Endodermal cell (in vitro differentiated cells): ENCODE measurements around the gene SRPRA. TPM values are rescaled to one million over a fixed set of nuclear protein-coding genes. Genes with fewer than 3 reads are reported as not detected.

ENCODE experiments used
- DNase-seq: peaks from one replicate; pipeline ENCODE4 v3.0.0-alpha.2; 2017
- H3K27ac ChIP-seq: 2 replicates; pipeline ENCODE4 v1.5.1; 2013; ENCODE audit warnings: mild to moderate bottlenecking, low read depth, low read length, moderate library complexity
- H3K27me3 ChIP-seq: 2 replicates; pipeline ENCODE4 v1.6.1; 2013; ENCODE audit warnings: mild to moderate bottlenecking, low read length, moderate library complexity; ENCODE audit not compliant: insufficient read depth, control insufficient read depth, poor library complexity, severe bottlenecking
- H3K36me3 ChIP-seq: 2 replicates; pipeline ENCODE4 v1.7.0; 2013; ENCODE audit warnings: mild to moderate bottlenecking, low read length, moderate library complexity; ENCODE audit not compliant: control insufficient read depth, insufficient read depth
- H3K4me1 ChIP-seq: one replicate; pipeline ENCODE4 v1.7.0; 2013; ENCODE audit warnings: low read length; ENCODE audit not compliant: control insufficient read depth, insufficient read depth
- H3K4me3 ChIP-seq: 2 replicates; pipeline ENCODE4 v1.5.1; 2013; ENCODE audit warnings: mild to moderate bottlenecking, low read length, moderate library complexity
- H3K9ac ChIP-seq: 2 replicates; pipeline ENCODE4 v1.6.1; 2013; ENCODE audit warnings: mild to moderate bottlenecking, low read length, moderate library complexity; ENCODE audit not compliant: poor library complexity, severe bottlenecking; ENCODE audit errors: extremely low read depth
- H3K9me3 ChIP-seq: 2 replicates; pipeline ENCODE4 v1.6.1; 2013; ENCODE audit warnings: mild to moderate bottlenecking, low read length, moderate library complexity; ENCODE audit not compliant: control insufficient read depth
- H3K27ac Mint-ChIP-seq: 2 replicates; pipeline ENCODE4 v1.8.0; 2020; ENCODE audit warnings: mixed read lengths
- H3K27me3 Mint-ChIP-seq: 2 replicates; pipeline ENCODE4 v1.8.0; 2021; ENCODE audit warnings: mild to moderate bottlenecking, mixed read lengths; ENCODE audit not compliant: insufficient read depth
- H3K36me3 Mint-ChIP-seq: 2 replicates; pipeline ENCODE4 v1.8.0; 2020; ENCODE audit warnings: low read depth, mixed read lengths
- H3K4me1 Mint-ChIP-seq: 2 replicates; pipeline ENCODE4 v1.8.0; 2020; ENCODE audit warnings: mixed read lengths
- H3K4me3 Mint-ChIP-seq: 2 replicates; pipeline ENCODE4 v1.8.0; 2020; ENCODE audit warnings: mild to moderate bottlenecking, moderate library complexity, mixed read lengths
- H3K9me3 Mint-ChIP-seq: 2 replicates; pipeline ENCODE4 v1.8.0; 2020; ENCODE audit warnings: mild to moderate bottlenecking, mixed read lengths
- WGBS, 2 experiments: methylation state at CpG; one replicate each; pipeline versions ENCODE4 v1.1.5 to v1.1.7; 2013; ENCODE audit warnings: missing lambda C conversion rate in 2 of 2, mixed read lengths in 1 of 2; ENCODE audit not compliant: insufficient coverage in 1 of 2, insufficient read length in 1 of 2; 5-methylcytosine and 5-hydroxymethylcytosine counted together
- total RNA-seq, 2 donors: library from RNA; stranded (reverse); fragmentation: NEBNext Ultra II Directional in 1 of 2; extraction: Animal tissue kit (Norgen Biotek cat#: 25700) in 1 of 2; gene quantifications; 2 replicates in 1 of 2; 3 replicates in 1 of 2; pipeline ENCODE4 v1.2.1, GENCODE V29; 2021
- TF ChIP-seq, protein P1 (sequence below): fragments of 200-600 bp; sonication (generic); conservative IDR thresholded peaks from 2 replicates; pipeline ENCODE4 v1.5.0; 2021; ENCODE audit warnings: antibody characterized with exemption, mild to moderate bottlenecking

The SRPRA gene
- total RNA-seq, 2 donors from 2014 or later, result 68.4 to 79.2 TPM

DNA sequence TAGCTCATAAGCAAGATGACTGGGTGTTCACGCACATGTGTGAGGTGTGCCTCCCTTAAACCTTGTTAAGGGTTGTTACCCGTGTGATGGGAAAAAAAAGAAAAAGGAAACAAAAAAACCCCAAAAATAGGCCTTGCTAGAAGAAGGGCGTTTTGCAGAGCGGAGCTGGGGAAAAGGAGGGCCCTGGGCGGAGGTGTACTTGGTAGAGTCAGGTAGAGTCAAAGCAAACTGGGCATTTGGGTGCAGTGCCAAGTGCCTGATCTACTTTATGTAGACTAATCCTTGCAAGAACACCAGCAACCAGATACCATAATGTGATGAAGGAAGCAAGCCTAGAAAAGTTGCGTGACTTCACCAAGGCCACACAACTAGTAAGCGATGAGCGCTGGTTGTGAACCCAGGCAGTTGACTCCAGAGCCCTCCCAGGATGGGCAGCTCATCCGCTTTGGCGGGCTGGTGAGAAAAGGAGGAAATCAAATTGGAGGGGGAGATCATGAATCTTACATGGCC is 13.0 kb upstream of the SRPRA start:
- 95 to 97% methylated on average over 8 to 10 of the region's 10 CpGs for WGBS, 2 experiments
- peaks cover 4% of the 10 kb centered on the region for H3K27me3 ChIP-seq
- Mint-ChIP-seq H3K9me3 (no peaks in the 10 kb centered on the region), H3K27me3 (peaks cover 1% of the 10 kb centered on the region), H3K27ac (no peak overlapping the region), H3K4me3 (peak overlapping the region; percentile 78), H3K4me1 (peaks cover 10% of the 10 kb centered on the region), H3K36me3 (peaks cover 13% of the 10 kb centered on the region)
- TF ChIP-seq, protein P1, sequence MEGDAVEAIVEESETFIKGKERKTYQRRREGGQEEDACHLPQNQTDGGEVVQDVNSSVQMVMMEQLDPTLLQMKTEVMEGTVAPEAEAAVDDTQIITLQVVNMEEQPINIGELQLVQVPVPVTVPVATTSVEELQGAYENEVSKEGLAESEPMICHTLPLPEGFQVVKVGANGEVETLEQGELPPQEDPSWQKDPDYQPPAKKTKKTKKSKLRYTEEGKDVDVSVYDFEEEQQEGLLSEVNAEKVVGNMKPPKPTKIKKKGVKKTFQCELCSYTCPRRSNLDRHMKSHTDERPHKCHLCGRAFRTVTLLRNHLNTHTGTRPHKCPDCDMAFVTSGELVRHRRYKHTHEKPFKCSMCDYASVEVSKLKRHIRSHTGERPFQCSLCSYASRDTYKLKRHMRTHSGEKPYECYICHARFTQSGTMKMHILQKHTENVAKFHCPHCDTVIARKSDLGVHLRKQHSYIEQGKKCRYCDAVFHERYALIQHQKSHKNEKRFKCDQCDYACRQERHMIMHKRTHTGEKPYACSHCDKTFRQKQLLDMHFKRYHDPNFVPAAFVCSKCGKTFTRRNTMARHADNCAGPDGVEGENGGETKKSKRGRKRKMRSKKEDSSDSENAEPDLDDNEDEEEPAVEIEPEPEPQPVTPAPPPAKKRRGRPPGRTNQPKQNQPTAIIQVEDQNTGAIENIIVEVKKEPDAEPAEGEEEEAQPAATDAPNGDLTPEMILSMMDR, result no peak
- no peaks in the 10 kb centered on the region for H3K4me1 ChIP-seq
- H3K27ac ChIP-seq, result no peak overlapping the region
- H3K9ac ChIP-seq, result no peak overlapping the region
- peaks cover 6% of the 10 kb centered on the region for H3K36me3 ChIP-seq
- no peak overlapping the region for H3K4me3 ChIP-seq
- H3K9me3 ChIP-seq, result no peaks in the 10 kb centered on the region
- no peak for DNase-seq

DNA sequence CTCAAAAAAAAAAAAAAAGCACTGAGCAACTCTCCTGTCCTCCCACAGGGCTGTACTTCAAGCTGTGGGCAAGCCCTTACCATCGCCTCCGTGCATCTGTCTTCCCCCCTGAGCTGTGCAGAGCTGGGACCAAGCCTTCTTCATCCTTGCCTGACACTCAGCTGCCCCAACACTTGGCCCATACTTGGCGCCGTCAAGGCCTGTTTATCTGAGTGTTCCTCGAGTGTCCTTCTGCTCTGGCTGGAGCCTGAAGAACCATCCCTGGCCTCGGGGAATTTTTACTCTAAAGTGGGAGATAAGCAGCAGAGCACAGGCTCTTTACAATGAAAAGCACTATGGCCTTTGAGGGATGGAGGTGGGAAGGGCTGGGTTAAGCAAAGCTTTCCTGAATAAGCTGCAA is 12.6 kb upstream of the SRPRA start:
- no peak overlapping the region for H3K4me3 ChIP-seq
- DNase-seq, result no peak
- no peaks in the 10 kb centered on the region for H3K4me1 ChIP-seq
- Mint-ChIP-seq H3K36me3 (peaks cover 13% of the 10 kb centered on the region), H3K27ac (no peak overlapping the region), H3K4me1 (peaks cover 10% of the 10 kb centered on the region), H3K4me3 (no peak overlapping the region), H3K27me3 (peaks cover 1% of the 10 kb centered on the region), H3K9me3 (no peaks in the 10 kb centered on the region)
- 89 to 93% methylated on average over 3 to 6 of the region's 6 CpGs for WGBS, 2 experiments
- H3K27ac ChIP-seq, result no peak overlapping the region
- TF ChIP-seq, protein P1, result no peak
- no peaks in the 10 kb centered on the region for H3K9me3 ChIP-seq
- peaks cover 7% of the 10 kb centered on the region for H3K36me3 ChIP-seq
- H3K27me3 ChIP-seq, result peaks cover 4% of the 10 kb centered on the region
- H3K9ac ChIP-seq, result no peak overlapping the region

DNA sequence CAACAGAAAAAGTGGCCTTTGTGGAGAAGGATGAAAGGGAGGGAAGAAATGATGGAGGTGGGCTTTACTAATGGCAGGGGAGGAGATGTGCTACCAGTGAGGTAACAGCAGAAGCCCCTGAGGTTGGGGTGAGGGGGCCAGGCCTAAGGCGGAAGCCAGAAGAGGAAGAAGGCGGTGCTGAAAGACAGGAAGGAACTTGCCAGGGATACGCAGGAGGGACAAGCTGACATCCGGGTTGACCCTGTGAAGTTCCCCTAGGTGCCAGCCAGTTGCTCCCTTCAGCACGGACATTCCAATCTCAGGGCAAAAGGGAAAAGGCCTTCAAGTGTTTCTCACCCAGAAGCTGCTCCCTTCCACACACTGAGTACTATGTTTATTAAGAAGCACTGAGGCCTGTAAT is 11.9 kb upstream of the SRPRA start:
- Mint-ChIP-seq H3K27ac (no peak overlapping the region), H3K4me1 (peaks cover 10% of the 10 kb centered on the region), H3K36me3 (peaks cover 18% of the 10 kb centered on the region), H3K9me3 (no peaks in the 10 kb centered on the region), H3K27me3 (peaks cover 1% of the 10 kb centered on the region), H3K4me3 (no peak overlapping the region)
- Histone ChIP-seq H3K4me1 (no peaks in the 10 kb centered on the region), H3K9me3 (no peaks in the 10 kb centered on the region), H3K27ac (no peak overlapping the region), H3K4me3 (no peak overlapping the region), H3K27me3 (peaks cover 4% of the 10 kb centered on the region), H3K9ac (no peak overlapping the region), H3K36me3 (peaks cover 14% of the 10 kb centered on the region)
- TF ChIP-seq, protein P1, result no peak
- 94 to 97% methylated on average over 5 of the region's 5 CpGs for WGBS, 2 experiments
- DNase-seq, result no peak
